Measurements from ENCODE around the gene PSME4. TPM values are rescaled to one million over a fixed set of nuclear protein-coding genes. Genes with fewer than 3 reads are reported as not detected.
A peak's percentile ranks its signal among the peaks of the same experiment; 100 is the strongest.

PSME4 gene
- total and polyA plus RNA-seq, 2 of the 13 experiments (the other 11 are each of a cell fraction or from before 2014, with no cell fraction given) = 52.1 to 77.8 TPM

DNA sequence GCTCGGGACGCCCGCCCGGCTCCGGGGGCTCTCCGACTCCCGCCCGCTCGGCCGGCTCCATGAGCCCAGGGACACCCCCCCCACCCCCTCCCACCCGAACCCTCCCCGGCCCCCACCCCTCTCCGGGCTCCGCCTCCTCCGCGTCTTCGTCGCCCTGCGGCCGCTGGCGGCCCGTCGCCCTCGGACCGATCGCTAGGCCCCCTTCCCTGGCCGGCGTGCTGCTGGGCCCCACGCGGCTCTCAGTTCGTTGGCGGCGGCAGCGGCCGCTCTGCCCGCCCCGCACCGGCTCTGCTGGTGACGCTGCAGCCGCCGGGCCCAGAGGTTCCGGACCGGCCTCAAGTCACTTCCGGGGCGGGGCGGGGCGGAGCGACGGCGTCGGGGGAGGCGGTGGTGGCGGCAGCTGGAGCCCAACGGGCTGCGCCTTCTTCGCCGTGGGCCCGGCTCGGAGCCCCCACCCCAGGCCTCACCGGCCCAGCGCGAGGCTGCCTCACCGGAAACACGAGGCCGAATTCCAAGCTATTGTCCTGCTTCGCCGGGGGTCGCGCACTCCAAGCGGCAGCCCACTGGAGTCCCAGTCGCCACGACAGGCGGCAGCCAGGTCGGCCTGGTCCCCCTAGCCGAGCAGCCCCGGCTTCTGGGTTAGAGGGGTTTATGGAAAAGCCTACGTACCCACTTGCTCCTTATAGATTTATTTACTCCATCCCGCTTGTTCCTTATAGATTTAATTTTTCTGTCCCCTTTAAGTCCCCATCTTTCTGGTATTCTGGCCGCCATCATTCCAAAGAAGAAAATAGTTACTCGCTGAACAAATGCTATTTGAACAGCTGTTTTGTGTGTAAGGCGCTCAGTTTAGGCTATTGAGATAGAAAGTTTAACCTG, at the start of gene PSME4 (continued):
- TF ChIP-seq, protein P1, sequence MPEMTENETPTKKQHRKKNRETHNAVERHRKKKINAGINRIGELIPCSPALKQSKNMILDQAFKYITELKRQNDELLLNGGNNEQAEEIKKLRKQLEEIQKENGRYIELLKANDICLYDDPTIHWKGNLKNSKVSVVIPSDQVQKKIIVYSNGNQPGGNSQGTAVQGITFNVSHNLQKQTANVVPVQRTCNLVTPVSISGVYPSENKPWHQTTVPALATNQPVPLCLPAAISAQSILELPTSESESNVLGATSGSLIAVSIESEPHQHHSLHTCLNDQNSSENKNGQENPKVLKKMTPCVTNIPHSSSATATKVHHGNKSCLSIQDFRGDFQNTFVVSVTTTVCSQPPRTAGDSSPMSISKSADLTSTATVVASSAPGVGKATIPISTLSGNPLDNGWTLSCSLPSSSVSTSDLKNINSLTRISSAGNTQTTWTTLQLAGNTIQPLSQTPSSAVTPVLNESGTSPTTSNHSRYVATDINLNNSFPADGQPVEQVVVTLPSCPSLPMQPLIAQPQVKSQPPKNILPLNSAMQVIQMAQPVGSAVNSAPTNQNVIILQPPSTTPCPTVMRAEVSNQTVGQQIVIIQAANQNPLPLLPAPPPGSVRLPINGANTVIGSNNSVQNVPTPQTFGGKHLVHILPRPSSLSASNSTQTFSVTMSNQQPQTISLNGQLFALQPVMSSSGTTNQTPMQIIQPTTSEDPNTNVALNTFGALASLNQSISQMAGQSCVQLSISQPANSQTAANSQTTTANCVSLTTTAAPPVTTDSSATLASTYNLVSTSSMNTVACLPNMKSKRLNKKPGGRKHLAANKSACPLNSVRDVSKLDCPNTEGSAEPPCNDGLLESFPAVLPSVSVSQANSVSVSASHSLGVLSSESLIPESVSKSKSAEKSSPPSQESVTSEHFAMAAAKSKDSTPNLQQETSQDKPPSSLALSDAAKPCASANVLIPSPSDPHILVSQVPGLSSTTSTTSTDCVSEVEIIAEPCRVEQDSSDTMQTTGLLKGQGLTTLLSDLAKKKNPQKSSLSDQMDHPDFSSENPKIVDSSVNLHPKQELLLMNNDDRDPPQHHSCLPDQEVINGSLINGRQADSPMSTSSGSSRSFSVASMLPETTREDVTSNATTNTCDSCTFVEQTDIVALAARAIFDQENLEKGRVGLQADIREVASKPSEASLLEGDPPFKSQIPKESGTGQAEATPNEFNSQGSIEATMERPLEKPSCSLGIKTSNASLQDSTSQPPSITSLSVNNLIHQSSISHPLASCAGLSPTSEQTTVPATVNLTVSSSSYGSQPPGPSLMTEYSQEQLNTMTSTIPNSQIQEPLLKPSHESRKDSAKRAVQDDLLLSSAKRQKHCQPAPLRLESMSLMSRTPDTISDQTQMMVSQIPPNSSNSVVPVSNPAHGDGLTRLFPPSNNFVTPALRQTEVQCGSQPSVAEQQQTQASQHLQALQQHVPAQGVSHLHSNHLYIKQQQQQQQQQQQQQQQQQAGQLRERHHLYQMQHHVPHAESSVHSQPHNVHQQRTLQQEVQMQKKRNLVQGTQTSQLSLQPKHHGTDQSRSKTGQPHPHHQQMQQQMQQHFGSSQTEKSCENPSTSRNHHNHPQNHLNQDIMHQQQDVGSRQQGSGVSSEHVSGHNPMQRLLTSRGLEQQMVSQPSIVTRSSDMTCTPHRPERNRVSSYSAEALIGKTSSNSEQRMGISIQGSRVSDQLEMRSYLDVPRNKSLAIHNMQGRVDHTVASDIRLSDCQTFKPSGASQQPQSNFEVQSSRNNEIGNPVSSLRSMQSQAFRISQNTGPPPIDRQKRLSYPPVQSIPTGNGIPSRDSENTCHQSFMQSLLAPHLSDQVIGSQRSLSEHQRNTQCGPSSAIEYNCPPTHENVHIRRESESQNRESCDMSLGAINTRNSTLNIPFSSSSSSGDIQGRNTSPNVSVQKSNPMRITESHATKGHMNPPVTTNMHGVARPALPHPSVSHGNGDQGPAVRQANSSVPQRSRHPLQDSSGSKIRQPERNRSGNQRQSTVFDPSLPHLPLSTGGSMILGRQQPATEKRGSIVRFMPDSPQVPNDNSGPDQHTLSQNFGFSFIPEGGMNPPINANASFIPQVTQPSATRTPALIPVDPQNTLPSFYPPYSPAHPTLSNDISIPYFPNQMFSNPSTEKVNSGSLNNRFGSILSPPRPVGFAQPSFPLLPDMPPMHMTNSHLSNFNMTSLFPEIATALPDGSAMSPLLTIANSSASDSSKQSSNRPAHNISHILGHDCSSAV (CRISPR knock-in tag; IDR thresholded peaks at IDR 0.05; ENCODE audit: borderline replicate concordance) = peak; percentile 84; the same call in 1 of the 2 replicates
- peak; percentile 88 for TF ChIP-seq ZFP36L1 (CRISPR knock-in tag; IDR thresholded peaks at IDR 0.05)
- TF ChIP-seq ZNF24 (IDR thresholded peaks at IDR 0.05) = 0 out of 2 replicates have a peak, but pooled peaks have one; percentile 56
- TF ChIP-seq SP5 (CRISPR knock-in tag; IDR thresholded peaks at IDR 0.05; ENCODE audit: borderline replicate concordance, low read depth) = peak; percentile 65; the same call in 1 of the 2 replicates
- TF ChIP-seq ZNF850 (CRISPR knock-in tag; conservative IDR thresholded peaks at IDR 0.05) = no peak
- TF ChIP-seq, protein P2, sequence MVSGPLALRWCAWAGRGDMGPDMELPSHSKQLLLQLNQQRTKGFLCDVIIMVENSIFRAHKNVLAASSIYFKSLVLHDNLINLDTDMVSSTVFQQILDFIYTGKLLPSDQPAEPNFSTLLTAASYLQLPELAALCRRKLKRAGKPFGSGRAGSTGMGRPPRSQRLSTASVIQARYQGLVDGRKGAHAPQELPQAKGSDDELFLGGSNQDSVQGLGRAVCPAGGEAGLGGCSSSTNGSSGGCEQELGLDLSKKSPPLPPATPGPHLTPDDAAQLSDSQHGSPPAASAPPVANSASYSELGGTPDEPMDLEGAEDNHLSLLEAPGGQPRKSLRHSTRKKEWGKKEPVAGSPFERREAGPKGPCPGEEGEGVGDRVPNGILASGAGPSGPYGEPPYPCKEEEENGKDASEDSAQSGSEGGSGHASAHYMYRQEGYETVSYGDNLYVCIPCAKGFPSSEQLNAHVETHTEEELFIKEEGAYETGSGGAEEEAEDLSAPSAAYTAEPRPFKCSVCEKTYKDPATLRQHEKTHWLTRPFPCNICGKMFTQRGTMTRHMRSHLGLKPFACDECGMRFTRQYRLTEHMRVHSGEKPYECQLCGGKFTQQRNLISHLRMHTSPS (CRISPR knock-in tag; IDR thresholded peaks at IDR 0.05; ENCODE audit: low read depth) = peak; percentile 21; the same call in 1 of the 2 replicates
- peak; percentile 74; the same call in 1 of the 2 replicates for TF ChIP-seq ZFAT (CRISPR knock-in tag; conservative IDR thresholded peaks at IDR 0.05)
- TF ChIP-seq, protein P3, sequence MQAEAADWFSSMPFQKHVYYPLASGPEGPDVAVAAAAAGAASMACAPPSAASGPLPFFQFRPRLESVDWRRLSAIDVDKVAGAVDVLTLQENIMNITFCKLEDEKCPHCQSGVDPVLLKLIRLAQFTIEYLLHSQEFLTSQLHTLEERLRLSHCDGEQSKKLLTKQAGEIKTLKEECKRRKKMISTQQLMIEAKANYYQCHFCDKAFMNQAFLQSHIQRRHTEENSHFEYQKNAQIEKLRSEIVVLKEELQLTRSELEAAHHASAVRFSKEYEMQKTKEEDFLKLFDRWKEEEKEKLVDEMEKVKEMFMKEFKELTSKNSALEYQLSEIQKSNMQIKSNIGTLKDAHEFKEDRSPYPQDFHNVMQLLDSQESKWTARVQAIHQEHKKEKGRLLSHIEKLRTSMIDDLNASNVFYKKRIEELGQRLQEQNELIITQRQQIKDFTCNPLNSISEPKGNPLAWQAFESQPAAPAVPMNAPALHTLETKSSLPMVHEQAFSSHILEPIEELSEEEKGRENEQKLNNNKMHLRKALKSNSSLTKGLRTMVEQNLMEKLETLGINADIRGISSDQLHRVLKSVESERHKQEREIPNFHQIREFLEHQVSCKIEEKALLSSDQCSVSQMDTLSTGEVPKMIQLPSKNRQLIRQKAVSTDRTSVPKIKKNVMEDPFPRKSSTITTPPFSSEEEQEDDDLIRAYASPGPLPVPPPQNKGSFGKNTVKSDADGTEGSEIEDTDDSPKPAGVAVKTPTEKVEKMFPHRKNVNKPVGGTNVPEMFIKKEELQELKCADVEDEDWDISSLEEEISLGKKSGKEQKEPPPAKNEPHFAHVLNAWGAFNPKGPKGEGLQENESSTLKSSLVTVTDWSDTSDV (CRISPR knock-in tag; IDR thresholded peaks at IDR 0.05) = peak; percentile 82
- TF ChIP-seq, protein P4, sequence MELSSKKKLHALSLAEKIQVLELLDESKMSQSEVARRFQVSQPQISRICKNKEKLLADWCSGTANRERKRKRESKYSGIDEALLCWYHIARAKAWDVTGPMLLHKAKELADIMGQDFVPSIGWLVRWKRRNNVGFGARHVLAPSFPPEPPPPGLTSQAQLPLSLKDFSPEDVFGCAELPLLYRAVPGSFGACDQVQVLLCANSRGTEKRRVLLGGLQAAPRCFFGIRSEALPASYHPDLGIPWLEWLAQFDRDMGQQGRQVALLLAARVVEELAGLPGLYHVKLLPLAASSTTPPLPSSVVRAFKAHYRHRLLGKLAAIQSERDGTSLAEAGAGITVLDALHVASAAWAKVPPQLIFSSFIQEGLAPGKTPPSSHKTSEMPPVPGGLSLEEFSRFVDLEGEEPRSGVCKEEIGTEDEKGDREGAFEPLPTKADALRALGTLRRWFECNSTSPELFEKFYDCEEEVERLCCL (CRISPR knock-in tag; IDR thresholded peaks at IDR 0.05; ENCODE audit: borderline replicate concordance) = peak; percentile 58; the same call in 1 of the 2 replicates
- no peak for TF ChIP-seq PCBP2 (optimal IDR thresholded peaks at IDR 0.05; ENCODE audit: low read depth, low read length, poor library complexity, severe bottlenecking)
- TF ChIP-seq, protein P5, sequence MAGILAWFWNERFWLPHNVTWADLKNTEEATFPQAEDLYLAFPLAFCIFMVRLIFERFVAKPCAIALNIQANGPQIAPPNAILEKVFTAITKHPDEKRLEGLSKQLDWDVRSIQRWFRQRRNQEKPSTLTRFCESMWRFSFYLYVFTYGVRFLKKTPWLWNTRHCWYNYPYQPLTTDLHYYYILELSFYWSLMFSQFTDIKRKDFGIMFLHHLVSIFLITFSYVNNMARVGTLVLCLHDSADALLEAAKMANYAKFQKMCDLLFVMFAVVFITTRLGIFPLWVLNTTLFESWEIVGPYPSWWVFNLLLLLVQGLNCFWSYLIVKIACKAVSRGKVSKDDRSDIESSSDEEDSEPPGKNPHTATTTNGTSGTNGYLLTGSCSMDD (CRISPR knock-in tag; IDR thresholded peaks at IDR 0.05) = 0 out of 2 replicates have a peak, but pooled peaks have one; percentile 71

All from HepG2 (cell line).